SK-N-SH treated with all-trans-retinoic acid at 6 μM for 48 hours (cell line): ENCODE measurements around the gene OR2T1.

Experiments used
- ATAC-seq: fragments of 200-7000 bp; cut with Tn5 transposase; 3 replicates; pipeline ENCODE4 v1.9.1; 2020; ENCODE audit warnings: mild to moderate bottlenecking, moderate library complexity
- ARNTL ChIP-seq: fragments of 450-650 bp; formaldehyde crosslinking; IDR thresholded peaks from 2 replicates; pipeline ENCODE4 v1.5.0; 2020; ENCODE audit warnings: low read depth, mild to moderate bottlenecking, moderate library complexity, borderline replicate concordance
- BACH2 ChIP-seq: fragments of 250-450 bp; sonication (Bioruptor Pico); IDR thresholded peaks from 2 replicates; pipeline ENCODE4 v1.9.0; 2021; ENCODE audit warnings: mild to moderate bottlenecking, borderline replicate concordance
- CREB5 ChIP-seq: fragments of 250-450 bp; sonication (Bioruptor Pico); IDR thresholded peaks from 2 replicates; pipeline ENCODE4 v1.5.1; 2020; ENCODE audit warnings: low read depth, mild to moderate bottlenecking, moderate library complexity
- CSDC2 ChIP-seq: fragments of 250-450 bp; sonication (Bioruptor Pico); IDR thresholded peaks from 2 replicates; pipeline ENCODE4 v1.5.0; 2020; ENCODE audit warnings: mild to moderate bottlenecking, moderate library complexity
- CSRNP3 ChIP-seq: fragments of 250-450 bp; sonication (Bioruptor Pico); IDR thresholded peaks from 2 replicates; pipeline ENCODE4 v1.5.1; 2021; ENCODE audit warnings: mild to moderate bottlenecking, moderate library complexity
- ESRRG ChIP-seq: fragments of 250-450 bp; sonication (Bioruptor Pico); IDR thresholded peaks from 2 replicates; pipeline ENCODE4 v1.6.1; 2021; ENCODE audit warnings: mild to moderate bottlenecking
- ISL1 ChIP-seq: fragments of 250-450 bp; sonication (Bioruptor Pico); IDR thresholded peaks from 2 replicates; pipeline ENCODE4 v2.1.2; 2022; ENCODE audit warnings: mild to moderate bottlenecking, moderate library complexity
- OSR1 ChIP-seq: fragments of 250-450 bp; sonication (Bioruptor Pico); IDR thresholded peaks from 2 replicates; pipeline ENCODE4 v1.8.0; 2022; ENCODE audit warnings: moderate library complexity, mild to moderate bottlenecking, inconsistent platforms
- PATZ1 ChIP-seq: fragments of 250-450 bp; sonication (Bioruptor Pico); IDR thresholded peaks from 2 replicates; pipeline ENCODE4 v1.8.0; 2020; ENCODE audit warnings: mild to moderate bottlenecking, moderate library complexity, borderline replicate concordance
- POU6F1 ChIP-seq: fragments of 250-450 bp; sonication (Bioruptor Pico); IDR thresholded peaks from 2 replicates; pipeline ENCODE4 v1.8.0; 2021; ENCODE audit warnings: low read depth, mild to moderate bottlenecking, moderate library complexity, borderline replicate concordance
- PPARA ChIP-seq: fragments of 250-450 bp; sonication (Bioruptor Pico); IDR thresholded peaks from 2 replicates; pipeline ENCODE4 v1.5.0; 2020; ENCODE audit warnings: mild to moderate bottlenecking, borderline replicate concordance
- RARB ChIP-seq: fragments of 250-450 bp; sonication (Bioruptor Pico); IDR thresholded peaks from 2 replicates; pipeline ENCODE4 v1.8.0; 2021; ENCODE audit warnings: mild to moderate bottlenecking, moderate library complexity
- SNAI2 ChIP-seq: fragments of 250-450 bp; sonication (Bioruptor Pico); IDR thresholded peaks from 2 replicates; pipeline ENCODE4 v1.5.0; 2020; ENCODE audit warnings: mild to moderate bottlenecking, moderate library complexity
- TCF4 ChIP-seq: fragments of 250-450 bp; sonication (Bioruptor Pico); IDR thresholded peaks from 2 replicates; pipeline ENCODE4 v1.8.0; 2021; ENCODE audit warnings: mild to moderate bottlenecking, moderate library complexity, borderline replicate concordance
- TOX ChIP-seq: fragments of 250-450 bp; sonication (Bioruptor Pico); IDR thresholded peaks from 2 replicates; pipeline ENCODE4 v1.8.0; 2021; ENCODE audit warnings: mild to moderate bottlenecking, moderate library complexity, borderline replicate concordance
- TSHZ2 ChIP-seq: fragments of 250-450 bp; sonication (Bioruptor Pico); IDR thresholded peaks from 2 replicates; pipeline ENCODE4 v1.5.0; 2020; ENCODE audit warnings: mild to moderate bottlenecking, moderate library complexity
- ZC3H10 ChIP-seq: fragments of 250-450 bp; sonication (Bioruptor Pico); IDR thresholded peaks from 2 replicates; pipeline ENCODE4 v1.5.1; 2021; ENCODE audit warnings: mild to moderate bottlenecking, moderate library complexity
- ZFP3 ChIP-seq: fragments of 250-450 bp; sonication (Bioruptor Pico); IDR thresholded peaks from 2 replicates; pipeline ENCODE4 v1.5.0; 2020; ENCODE audit warnings: mild to moderate bottlenecking, moderate library complexity
- ZFP30 ChIP-seq: fragments of 450-650 bp; formaldehyde crosslinking; IDR thresholded peaks from 2 replicates; pipeline ENCODE4 v1.5.0; 2022; ENCODE audit warnings: mild to moderate bottlenecking, moderate library complexity
- ZNF565 ChIP-seq: fragments of 450-650 bp; formaldehyde crosslinking; conservative IDR thresholded peaks from 2 replicates; pipeline ENCODE4 v1.5.0; 2020; ENCODE audit warnings: low read depth, mild to moderate bottlenecking, moderate library complexity
- ZNF70 ChIP-seq: fragments of 450-650 bp; formaldehyde crosslinking; IDR thresholded peaks from 2 replicates; pipeline ENCODE4 v1.5.0; 2020; ENCODE audit warnings: mild to moderate bottlenecking, moderate library complexity
- ZNF8 ChIP-seq: fragments of 450-650 bp; formaldehyde crosslinking; IDR thresholded peaks from 2 replicates; pipeline ENCODE4 v1.5.0; 2020; ENCODE audit warnings: mild to moderate bottlenecking, moderate library complexity

OR2T1 gene

GRCh38 chr1:248366609-248367008 lies 36.2 kb upstream of the OR2T1 start:
- ATAC-seq, result no peak
- TF ChIP-seq ZFP30, result no peak

GRCh38 chr1:248372394-248372793 lies 30.5 kb upstream of the OR2T1 start:
- no peak for ATAC-seq
- TF ChIP-seq PPARA (CRISPR knock-in tag), result no peak
- TF ChIP-seq ZNF565 (CRISPR knock-in tag), result no peak
- TF ChIP-seq ARNTL (CRISPR knock-in tag), result no peak
- no peak for TF ChIP-seq ZNF70 (CRISPR knock-in tag)

GRCh38 chr1:248373761-248374160 lies 29.1 kb upstream of the OR2T1 start:
- no peak for TF ChIP-seq TCF4 (CRISPR knock-in tag)
- no peak for ATAC-seq

GRCh38 chr1:248375446-248375845 lies 27.4 kb upstream of the OR2T1 start, which contains the start of gene OR2T6:
OR2T6 (plus strand) TSS chr1:248375746; CDS start chr1:248387609, 11,863 bp downstream.
- no peak for TF ChIP-seq CREB5 (CRISPR knock-in tag)
- TF ChIP-seq TSHZ2 (CRISPR knock-in tag), result no peak
- TF ChIP-seq RARB, result no peak
- TF ChIP-seq ZC3H10 (CRISPR knock-in tag), result no peak
- TF ChIP-seq TCF4 (CRISPR knock-in tag), result no peak
- no peak for TF ChIP-seq ZNF8
- no peak for TF ChIP-seq ZNF565 (CRISPR knock-in tag)
- TF ChIP-seq ZFP30, result no peak
- TF ChIP-seq OSR1, result no peak
- no peak for TF ChIP-seq CSDC2 (CRISPR knock-in tag)
- no peak for TF ChIP-seq SNAI2 (CRISPR knock-in tag)
- ATAC-seq, result no peak

- no peak for ATAC-seq
- TF ChIP-seq CREB5 (CRISPR knock-in tag) (no peak), PATZ1 (CRISPR knock-in tag) (no peak), ZNF70 (CRISPR knock-in tag) (no peak), ARNTL (CRISPR knock-in tag) (no peak), ZNF8 (no peak)
Observed at GRCh38 chr1:248376916-248377315, 25.9 kb upstream of the OR2T1 start.

GRCh38 chr1:248380854-248381253 lies 22.0 kb upstream of the OR2T1 start:
- ATAC-seq, result no peak
- TF ChIP-seq CSDC2 (CRISPR knock-in tag) (no peak), PATZ1 (CRISPR knock-in tag) (no peak), TOX (CRISPR knock-in tag) (no peak), ZFP3 (CRISPR knock-in tag) (no peak), BACH2 (CRISPR knock-in tag) (no peak), ZC3H10 (CRISPR knock-in tag) (no peak), ISL1 (CRISPR knock-in tag) (no peak), POU6F1 (CRISPR knock-in tag) (no peak), OSR1 (no peak), ESRRG (CRISPR knock-in tag) (no peak), CSRNP3 (CRISPR knock-in tag) (no peak)
